Endothelial cell of umbilical vein (primary cell): ENCODE measurements around the gene LIN7A. TPM values are rescaled to one million over a fixed set of nuclear protein-coding genes. Genes with fewer than 3 reads are reported as not detected.

Experiments
- BruUV-seq: library from RNA; stranded (reverse); fragments of 400-500 nt; replicated peaks from 2 replicates; lab custom pipeline; 2021; lab: Mats Ljungman, UMichigan
- CTCF ChIA-PET: fragments of 300-600, 350-600 bp; sonication (Branson Sonifier 250); formaldehyde crosslinking; loops from one replicate; lab custom pipeline; 2021; ENCODE audit warnings: antibody characterized with exemption, inconsistent platforms; lab: Charles Lee
- POLR2A ChIA-PET: fragments of 300-600, 350-600 bp; sonication (Branson Sonifier 250); formaldehyde crosslinking; loops from one replicate; lab custom pipeline; 2021; ENCODE audit warnings: antibody characterized with exemption, inconsistent platforms; lab: Charles Lee
- DNase-seq: peaks from one replicate; pipeline ENCODE4 v3.0.0-alpha.2; 2011; ENCODE audit warnings: low read depth, low spot score
- FAIRE-seq: peaks from 2 replicates; lab custom pipeline; 2011; peaks lifted over from hg19 to GRCh38; lab: Jason Lieb, UNC
- H2AFZ ChIP-seq: 2 replicates; pipeline ENCODE4 v1.6.0; 2012; ENCODE audit warnings: low read depth, low read length, control low read depth, inconsistent platforms
- H3K27ac ChIP-seq: 2 replicates; pipeline ENCODE4 v1.5.1; 2011; ENCODE audit warnings: low read depth, mild to moderate bottlenecking, control low read depth, low read length, moderate library complexity; ENCODE audit not compliant: insufficient read depth
- H3K27me3 ChIP-seq, 2 experiments: 2 replicates each; pipeline versions ENCODE4 v1.6.0 to v1.6.1; 2011; ENCODE audit warnings: low read length in 2 of 2, mixed read lengths in 1 of 2; ENCODE audit not compliant: control insufficient read depth in 2 of 2, insufficient read depth in 2 of 2
- H3K36me3 ChIP-seq, 2 experiments: 2 replicates in 1 of 2; 3 replicates in 1 of 2; pipeline ENCODE4 v1.5.1; 2011; ENCODE audit warnings: low read length in 2 of 2, mild to moderate bottlenecking in 1 of 2, moderate library complexity in 1 of 2; ENCODE audit not compliant: control insufficient read depth in 2 of 2, insufficient read depth in 2 of 2; ENCODE audit errors: extremely low read depth in 1 of 2
- H3K4me1 ChIP-seq: 3 replicates; pipeline ENCODE4 v1.5.1; 2011; ENCODE audit warnings: mild to moderate bottlenecking, low read length; ENCODE audit not compliant: control insufficient read depth, insufficient read depth; ENCODE audit errors: extremely low read depth
- H3K4me2 ChIP-seq: 2 replicates; pipeline ENCODE4 v1.6.1; 2011; ENCODE audit warnings: low read length, control low read depth, mixed read lengths; ENCODE audit not compliant: insufficient read depth
- H3K4me3 ChIP-seq, 3 experiments: fragments of 200-600 bp in 1 of 3; sonication (generic), shearing (Covaris generic) in 1 of 3; replicated peaks in 1 of 3; 2 replicates each; pipeline ENCODE4 v1.5.1; 2011 to 2016; ENCODE audit warnings: control low read depth in 3 of 3, low read length in 3 of 3, mild to moderate bottlenecking in 2 of 3, inconsistent platforms in 1 of 3, low read depth in 1 of 3, moderate library complexity in 1 of 3; ENCODE audit not compliant: insufficient read depth in 1 of 3
- H3K79me2 ChIP-seq: 2 replicates; pipeline ENCODE4 v1.6.0; 2012; ENCODE audit warnings: low read length, inconsistent platforms; ENCODE audit not compliant: control insufficient read depth, insufficient read depth
- H3K9ac ChIP-seq: replicated peaks from 2 replicates; pipeline ENCODE3; 2011; ENCODE audit warnings: low read length, control low read depth; ENCODE audit not compliant: insufficient read depth; ENCODE audit errors: extremely low read depth
- H3K9me1 ChIP-seq: replicated peaks from 3 replicates; pipeline ENCODE4 v1.6.0; 2011; ENCODE audit warnings: mild to moderate bottlenecking, low read length; ENCODE audit not compliant: control insufficient read depth, insufficient read depth; ENCODE audit errors: extremely low read depth
- H3K9me3 ChIP-seq: replicated peaks from 2 replicates; pipeline ENCODE4 v1.5.1; 2012; ENCODE audit warnings: low read length, inconsistent platforms; ENCODE audit not compliant: control insufficient read depth, insufficient read depth
- H4K20me1 ChIP-seq: replicated peaks from 2 replicates; pipeline ENCODE3; 2011; ENCODE audit warnings: mild to moderate bottlenecking, low read length; ENCODE audit not compliant: control insufficient read depth, insufficient read depth; ENCODE audit errors: extremely low read depth
- EZH2 ChIP-seq: IDR thresholded peaks from 2 replicates; pipeline ENCODE4 v1.6.1; 2012; ENCODE audit warnings: borderline replicate concordance, low read depth, mild to moderate bottlenecking, moderate library complexity, low read length, inconsistent platforms; ENCODE audit not compliant: severe bottlenecking
- FOS ChIP-seq: IDR thresholded peaks from 2 replicates; pipeline ENCODE4 v1.6.1; 2011; ENCODE audit warnings: mild to moderate bottlenecking, low read length, moderate library complexity, borderline replicate concordance; ENCODE audit not compliant: insufficient read depth
- GATA2 ChIP-seq: IDR thresholded peaks from 2 replicates; pipeline ENCODE4 v1.7.0; 2011; ENCODE audit warnings: low read depth, mild to moderate bottlenecking, moderate library complexity, mixed read lengths, low read length; ENCODE audit not compliant: insufficient read length, insufficient read depth
- JUN ChIP-seq: IDR thresholded peaks from 2 replicates; pipeline ENCODE4 v1.6.1; 2011; ENCODE audit warnings: borderline replicate concordance, low read depth; ENCODE audit not compliant: insufficient read length, insufficient read depth
- MYC ChIP-seq: IDR thresholded peaks from one replicate; pipeline ENCODE4 v1.6.1; 2011; ENCODE audit warnings: mild to moderate bottlenecking, low read depth, low read length
- POLR2A ChIP-seq: IDR thresholded peaks from 2 replicates; pipeline ENCODE4 v1.6.1; 2012; ENCODE audit warnings: low read depth, mild to moderate bottlenecking, control low read depth, low read length
- POLR2AphosphoS5 ChIP-seq: IDR thresholded peaks from 2 replicates; pipeline ENCODE4 v1.6.1; 2012; ENCODE audit warnings: low read depth, mild to moderate bottlenecking, control low read depth, low read length, moderate library complexity; ENCODE audit not compliant: insufficient read depth
- dilution Hi-C: fragments of 300-500 bp; cut with MboI; formaldehyde crosslinking; loops from one replicate; pipeline ENCODE4 v1.15.0; 2019; ENCODE audit warnings: low sequenced_read_pairs; ENCODE audit not compliant: extremely low pct_ligation_motif_present
- intact Hi-C: fragments of 100-400 bp; cut with micrococcal nuclease; formaldehyde crosslinking; loops from one replicate; pipeline ENCODE4 v1.10.0; 2022
- polyA plus RNA-seq, 4 experiments: library from polyadenylated mRNA; depleted of rRNA in 3 of 4; stranded (reverse) in 3 of 4; unstranded in 1 of 4; fragments of >200 nt; gene quantifications; 2 replicates each; pipeline versions ENCODE4 v1.2.1 to v1.2.3, GENCODE V29; 2011 to 2012; ENCODE audit warnings: missing spikeins in 1 of 4
- total RNA-seq: library from RNA; stranded (reverse); gene quantifications from 2 replicates; pipeline ENCODE4 v1.2.3, GENCODE V29; 2021
- TF ChIP-seq, protein P1 (sequence below): IDR thresholded peaks from 2 replicates; pipeline ENCODE4 v1.6.1; 2011; ENCODE audit not compliant: insufficient read depth, insufficient read length
- TF ChIP-seq, protein P2 (sequence below), 2 donors: IDR thresholded peaks; 1 replicate in 1 of 2; 2 replicates in 1 of 2; pipeline ENCODE4 v1.5.1; 2011; ENCODE audit warnings: low read length in 2 of 2, mild to moderate bottlenecking in 2 of 2, moderate library complexity in 2 of 2, control low read depth in 1 of 2, inconsistent platforms in 1 of 2, low read depth in 1 of 2; ENCODE audit not compliant: insufficient read depth in 1 of 2; ENCODE audit errors: extremely low read depth in 1 of 2

LIN7A gene
- total and polyA plus RNA-seq, 2 donors (not counting 3 experiments of a cell fraction or from before 2014, with no cell fraction given) = 1.6 to 4.3 TPM

DNA sequence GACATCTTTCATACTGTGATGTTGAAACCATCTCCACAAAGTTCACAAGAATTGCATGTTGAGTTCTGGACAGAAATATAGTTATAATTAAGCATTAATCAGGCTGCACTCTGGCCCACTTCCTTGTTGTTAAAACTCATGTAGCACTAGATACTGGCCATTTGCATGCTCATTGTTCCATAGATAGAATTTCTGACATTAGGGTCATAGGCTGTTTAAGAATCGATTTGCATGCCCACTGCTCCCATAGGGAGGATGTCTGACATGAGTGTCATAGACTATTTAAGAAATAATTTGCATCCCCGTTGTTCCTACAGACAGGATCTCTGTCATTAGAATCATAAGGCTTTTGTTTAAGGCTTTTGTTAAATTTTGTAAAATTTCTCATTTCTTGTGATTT lies 170.8 kb downstream of the LIN7A start:
- H3K27ac ChIP-seq = no peak overlapping the region
- H3K9ac ChIP-seq = no peak overlapping the region
- no peaks in the 10 kb centered on the region for H3K27me3 ChIP-seq
- no peaks in the 10 kb centered on the region for H3K9me3 ChIP-seq
- H3K4me3 ChIP-seq = no peak overlapping the region
- no TSS peak for BruUV-seq
- no peaks in the 10 kb centered on the region for H3K79me2 ChIP-seq
- no peaks in the 10 kb centered on the region for H4K20me1 ChIP-seq
- no peaks in the 10 kb centered on the region for H3K4me1 ChIP-seq
- no peak overlapping the region for H2AFZ ChIP-seq
- intact Hi-C loops (no loop called here), dilution Hi-C loops (no loop called here)
- no peak for FAIRE-seq
- no peaks in the 10 kb centered on the region for H3K36me3 ChIP-seq
- no peak for DNase-seq
- POLR2A ChIA-PET = no interaction called here
- no peak for TF ChIP-seq POLR2A
- no peak for TF ChIP-seq POLR2AphosphoS5
- no peak for TF ChIP-seq GATA2
- TF ChIP-seq EZH2 = no peak
- no peak for TF ChIP-seq MYC
- H3K9me1 ChIP-seq = no peaks in the 10 kb centered on the region
- CTCF ChIA-PET = no interaction called here
- H3K4me2 ChIP-seq = no peak overlapping the region

DNA sequence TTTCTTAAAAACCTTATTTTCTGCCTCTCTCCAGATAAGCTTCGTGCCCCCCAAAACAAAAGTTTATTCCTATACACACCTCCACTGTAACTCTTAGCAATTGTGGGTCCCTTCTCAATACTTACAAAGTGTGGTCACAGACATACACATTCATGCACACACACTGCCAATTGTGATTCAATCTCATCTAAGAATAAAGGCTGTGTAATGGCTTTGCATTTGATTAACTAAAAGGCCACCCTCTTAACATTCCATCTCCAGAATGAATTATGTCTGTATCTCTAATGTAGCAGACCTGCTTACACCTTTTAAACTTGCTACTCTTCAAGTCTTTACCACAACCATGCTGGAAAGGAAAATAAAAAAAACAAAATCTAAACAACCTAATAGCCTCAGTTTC lies 171.5 kb downstream of the LIN7A start:
- DNase-seq (no peak), FAIRE-seq (no peak)
- no peak overlapping the region for H3K4me2 ChIP-seq
- H3K9me3 ChIP-seq = no peaks in the 10 kb centered on the region
- no peaks in the 10 kb centered on the region for H3K9me1 ChIP-seq
- intact Hi-C loops = no loop called here
- no peaks in the 10 kb centered on the region for H3K36me3 ChIP-seq
- H3K4me1 ChIP-seq = no peaks in the 10 kb centered on the region
- no peaks in the 10 kb centered on the region for H4K20me1 ChIP-seq
- dilution Hi-C loops = no loop called here
- no peak overlapping the region for H3K27ac ChIP-seq
- H3K79me2 ChIP-seq = no peaks in the 10 kb centered on the region
- H3K27me3 ChIP-seq = no peaks in the 10 kb centered on the region
- CTCF ChIA-PET = interaction anchor here (1.5 kb wide), 1 partner anchor 492 kb away, joined by 5 read pairs; no protein-coding TSS in a partner anchor
- POLR2A ChIA-PET = no interaction called here
- TF ChIP-seq EZH2 (no peak), POLR2AphosphoS5 (no peak), FOS (no peak), JUN (no peak), POLR2A (no peak), GATA2 (no peak), MYC (no peak)
- TF ChIP-seq, protein P1, sequence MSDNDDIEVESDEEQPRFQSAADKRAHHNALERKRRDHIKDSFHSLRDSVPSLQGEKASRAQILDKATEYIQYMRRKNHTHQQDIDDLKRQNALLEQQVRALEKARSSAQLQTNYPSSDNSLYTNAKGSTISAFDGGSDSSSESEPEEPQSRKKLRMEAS = no peak
- TF ChIP-seq, protein P2, sequence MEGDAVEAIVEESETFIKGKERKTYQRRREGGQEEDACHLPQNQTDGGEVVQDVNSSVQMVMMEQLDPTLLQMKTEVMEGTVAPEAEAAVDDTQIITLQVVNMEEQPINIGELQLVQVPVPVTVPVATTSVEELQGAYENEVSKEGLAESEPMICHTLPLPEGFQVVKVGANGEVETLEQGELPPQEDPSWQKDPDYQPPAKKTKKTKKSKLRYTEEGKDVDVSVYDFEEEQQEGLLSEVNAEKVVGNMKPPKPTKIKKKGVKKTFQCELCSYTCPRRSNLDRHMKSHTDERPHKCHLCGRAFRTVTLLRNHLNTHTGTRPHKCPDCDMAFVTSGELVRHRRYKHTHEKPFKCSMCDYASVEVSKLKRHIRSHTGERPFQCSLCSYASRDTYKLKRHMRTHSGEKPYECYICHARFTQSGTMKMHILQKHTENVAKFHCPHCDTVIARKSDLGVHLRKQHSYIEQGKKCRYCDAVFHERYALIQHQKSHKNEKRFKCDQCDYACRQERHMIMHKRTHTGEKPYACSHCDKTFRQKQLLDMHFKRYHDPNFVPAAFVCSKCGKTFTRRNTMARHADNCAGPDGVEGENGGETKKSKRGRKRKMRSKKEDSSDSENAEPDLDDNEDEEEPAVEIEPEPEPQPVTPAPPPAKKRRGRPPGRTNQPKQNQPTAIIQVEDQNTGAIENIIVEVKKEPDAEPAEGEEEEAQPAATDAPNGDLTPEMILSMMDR (IDR thresholded peaks at IDR 0.05; ENCODE audit: extremely low read depth in 1 of 2, insufficient read depth in 1 of 2, low read depth in 1 of 2, low read length in 2 of 2) = no peak
- no peak overlapping the region for H3K9ac ChIP-seq
- BruUV-seq = no TSS peak
- no peak overlapping the region for H2AFZ ChIP-seq
- no peak overlapping the region for H3K4me3 ChIP-seq
